ENCODE results near the gene MCRIP1. TPM values are rescaled to one million over a fixed set of nuclear protein-coding genes. Genes with fewer than 3 reads are reported as not detected.

The MCRIP1 gene
- total and polyA plus RNA-seq, 2 of the 8 experiments (the other 6 are each of a cell fraction or from before 2014, with no cell fraction given), result 103 to 151 TPM

DNA sequence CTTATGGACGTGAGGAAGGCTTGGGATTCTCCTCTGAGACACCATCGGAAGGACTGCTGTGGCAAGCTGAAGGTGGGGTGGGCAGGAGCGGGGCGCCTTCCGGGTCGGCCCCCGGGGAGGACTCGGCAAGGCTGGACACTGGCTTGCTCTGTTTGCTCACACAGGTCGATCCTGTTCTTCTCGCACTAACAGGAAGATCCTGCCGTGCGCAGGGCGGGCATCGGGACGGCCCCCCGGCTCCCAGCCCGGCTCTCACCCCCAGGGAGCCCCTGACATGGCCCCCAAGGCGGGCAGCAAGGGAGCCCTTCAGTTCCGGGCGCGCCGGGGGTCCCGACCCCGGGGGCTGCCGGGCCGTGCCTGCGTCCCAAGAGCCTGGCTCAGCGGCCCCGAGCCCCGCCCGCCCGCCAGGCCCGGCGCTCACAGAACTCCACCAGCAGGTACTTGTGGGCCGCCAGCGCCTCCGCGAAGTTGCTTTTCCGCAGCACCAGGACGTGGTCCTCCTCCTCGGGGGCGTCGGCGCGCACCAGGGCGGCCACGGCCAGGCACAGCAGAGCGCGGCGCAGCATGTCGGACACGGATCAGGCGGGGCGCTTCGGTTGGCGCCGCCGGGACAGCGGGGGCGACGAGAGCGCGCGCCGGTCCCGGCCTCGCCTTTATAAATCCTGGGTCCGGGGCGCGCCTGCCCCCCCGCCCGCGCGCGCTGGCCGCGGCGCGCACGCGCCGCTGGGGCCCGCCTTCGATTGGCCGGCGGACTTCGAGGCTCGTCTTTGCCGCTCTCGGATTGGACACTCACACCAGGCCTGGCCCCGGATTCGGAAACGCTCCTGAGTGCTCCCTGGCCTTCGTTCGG, 27.0 kb upstream of the MCRIP1 start, which contains the start of gene P4HB (continued):
- TF ChIP-seq CHD1 (IDR thresholded peaks at IDR 0.05; ENCODE audit: low read depth, low read length) (no peak), NRF1 (IDR thresholded peaks at IDR 0.05; ENCODE audit: low read depth, low read length) (peak; percentile 35), EGR1 (IDR thresholded peaks at IDR 0.05; ENCODE audit: borderline replicate concordance, low read depth, low read length) (peak; percentile 62; the same call in 1 of the 2 replicates), POLR2AphosphoS5 (IDR thresholded peaks at IDR 0.05; ENCODE audit: low read depth, low read length) (peak; percentile 72), BRCA1 (IDR thresholded peaks at IDR 0.05; ENCODE audit: low read depth, low read length) (no peak), CBX5 (IDR thresholded peaks at IDR 0.05; ENCODE audit: low read depth, low read length) (no peak), RXRA (IDR thresholded peaks at IDR 0.05; ENCODE audit: insufficient read depth, low read depth, low read length) (no peak), SP4 (IDR thresholded peaks at IDR 0.05; ENCODE audit: low read length) (no peak), KDM4A (IDR thresholded peaks at IDR 0.05; ENCODE audit: low read depth, low read length, severe bottlenecking) (peak; percentile 80), SP1 (IDR thresholded peaks at IDR 0.05; ENCODE audit: low read depth, low read length) (no peak), KDM1A (IDR thresholded peaks at IDR 0.05; ENCODE audit: borderline replicate concordance, low read length) (no peak), NANOG (IDR thresholded peaks at IDR 0.05; ENCODE audit: insufficient read depth, low read depth, low read length, poor library complexity, severe bottlenecking) (no peak), YY1 (IDR thresholded peaks at IDR 0.05; ENCODE audit: low read depth, low read length) (no peak), JUND (IDR thresholded peaks at IDR 0.05; ENCODE audit: low read length) (no peak), JUN (IDR thresholded peaks at IDR 0.05; ENCODE audit: low read depth, low read length) (no peak), CEBPB (IDR thresholded peaks at IDR 0.05; ENCODE audit: low read depth, low read length) (no peak), GTF2F1 (IDR thresholded peaks at IDR 0.05; ENCODE audit: borderline replicate concordance, low read depth, low read length) (no peak), EP300 (IDR thresholded peaks at IDR 0.05; ENCODE audit: borderline replicate concordance in 1 of 2, low read depth in 2 of 2, low read length in 2 of 2) (no peak), BCL11A (IDR thresholded peaks at IDR 0.05; ENCODE audit: low read depth in 2 of 2, low read length in 2 of 2) (no peak), CBX8 (IDR thresholded peaks at IDR 0.05; ENCODE audit: borderline replicate concordance, low read depth, low read length) (no peak), TBP (IDR thresholded peaks at IDR 0.05; ENCODE audit: low read depth, low read length) (peak; percentile 66; the same call in 1 of the 2 replicates)
- TF ChIP-seq, protein P1, sequence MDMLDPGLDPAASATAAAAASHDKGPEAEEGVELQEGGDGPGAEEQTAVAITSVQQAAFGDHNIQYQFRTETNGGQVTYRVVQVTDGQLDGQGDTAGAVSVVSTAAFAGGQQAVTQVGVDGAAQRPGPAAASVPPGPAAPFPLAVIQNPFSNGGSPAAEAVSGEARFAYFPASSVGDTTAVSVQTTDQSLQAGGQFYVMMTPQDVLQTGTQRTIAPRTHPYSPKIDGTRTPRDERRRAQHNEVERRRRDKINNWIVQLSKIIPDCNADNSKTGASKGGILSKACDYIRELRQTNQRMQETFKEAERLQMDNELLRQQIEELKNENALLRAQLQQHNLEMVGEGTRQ (IDR thresholded peaks at IDR 0.05; ENCODE audit: low read length), result no peak
- TF ChIP-seq, protein P2, sequence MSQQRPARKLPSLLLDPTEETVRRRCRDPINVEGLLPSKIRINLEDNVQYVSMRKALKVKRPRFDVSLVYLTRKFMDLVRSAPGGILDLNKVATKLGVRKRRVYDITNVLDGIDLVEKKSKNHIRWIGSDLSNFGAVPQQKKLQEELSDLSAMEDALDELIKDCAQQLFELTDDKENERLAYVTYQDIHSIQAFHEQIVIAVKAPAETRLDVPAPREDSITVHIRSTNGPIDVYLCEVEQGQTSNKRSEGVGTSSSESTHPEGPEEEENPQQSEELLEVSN (IDR thresholded peaks at IDR 0.05), result no peak

Data from H1 (cell line).